Vagina (tissue), 2 donors: Measurements from ENCODE around the gene NXT1. TPM values are rescaled to one million over a fixed set of nuclear protein-coding genes. Genes with fewer than 3 reads are reported as not detected.

ENCODE experiments used
- DNase-seq, 2 donors: peaks; one replicate each; pipeline ENCODE4 v3.0.0-alpha.2; 2017; ENCODE audit errors: extremely low spot score in 2 of 2
- H3K27ac ChIP-seq: fragments of 200-600 bp; sonication (generic); one replicate; pipeline ENCODE4 v1.5.1; 2019
- H3K27me3 ChIP-seq: fragments of 200-600 bp; sonication (generic); one replicate; pipeline ENCODE4 v1.5.1; 2019
- H3K36me3 ChIP-seq, 2 donors: fragments of 200-600 bp; sonication (generic); one replicate each; pipeline ENCODE4 v1.5.1; 2017 to 2019
- H3K4me1 ChIP-seq: fragments of 200-600 bp; sonication (generic); one replicate; pipeline ENCODE4 v1.5.1; 2019
- H3K4me3 ChIP-seq, 2 donors: fragments of 200-600 bp; sonication (generic); 1 replicate in 1 of 2; 2 replicates in 1 of 2; pipeline ENCODE4 v1.5.1; 2016 to 2019
- H3K9me3 ChIP-seq: fragments of 200-600 bp; sonication (generic); one replicate; pipeline ENCODE4 v1.5.1; 2019
- CTCF ChIP-seq, 3 experiments: fragments of 450-650 bp in 2 of 3; fragments of 200-600 bp in 1 of 3; sonication (generic) in 1 of 3; IDR thresholded peaks; one replicate each; pipeline ENCODE4 v1.5.1; 2017 to 2019; ENCODE audit warnings: antibody characterized with exemption in 3 of 3, mild to moderate bottlenecking in 2 of 3, moderate library complexity in 2 of 3
- POLR2A ChIP-seq, 2 donors: fragments of 450-650 bp; IDR thresholded peaks; one replicate each; pipeline ENCODE4 v1.6.1; 2017; ENCODE audit warnings: antibody characterized with exemption in 2 of 2, mild to moderate bottlenecking in 2 of 2, moderate library complexity in 2 of 2
- POLR2AphosphoS5 ChIP-seq, 2 donors: sonication (generic); formaldehyde crosslinking; IDR thresholded peaks; one replicate each; pipeline ENCODE4 v1.9.0; 2017; ENCODE audit warnings: antibody characterized with exemption in 2 of 2, mild to moderate bottlenecking in 2 of 2, low read depth in 1 of 2; ENCODE audit not compliant: insufficient read depth in 1 of 2
- intact Hi-C: fragments of 100-400 bp; cut with DNase I; formaldehyde crosslinking; loops from one replicate; pipeline ENCODE4 v1.15.1; 2023
- total RNA-seq: library from RNA; depleted of rRNA; stranded (reverse); fragments of >200 nt; gene quantifications from one replicate; pipeline ENCODE4 v1.2.3, GENCODE V29; 2016

NXT1 gene
- total RNA-seq, 1 donor from 2014 or later, result 40.0 TPM

DNA sequence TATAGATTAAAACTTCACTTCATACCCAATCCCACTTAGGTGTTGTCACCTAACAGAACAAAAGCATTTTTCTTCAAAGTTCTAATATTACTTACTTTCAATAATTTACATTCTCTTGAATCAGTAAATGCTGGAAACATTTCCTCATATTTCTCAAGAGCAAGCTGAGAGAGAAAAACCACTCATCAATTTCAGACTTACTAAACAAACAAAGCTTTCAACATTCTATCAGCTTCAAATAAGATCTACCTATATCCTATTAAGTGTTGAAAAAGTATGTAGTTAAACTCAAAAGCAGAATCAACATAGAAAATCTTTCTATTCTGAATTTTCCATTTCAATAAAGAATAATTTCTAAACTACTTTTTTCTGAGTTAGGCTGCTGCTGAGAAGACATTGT lies 29.2 kb downstream of the NXT1 start:
- intact Hi-C loops, result no loop called here
- DNase-seq, result no peak
- H3K36me3 ChIP-seq, result peaks cover 0 to 36% of the 10 kb centered on the region in 2 donors

DNA sequence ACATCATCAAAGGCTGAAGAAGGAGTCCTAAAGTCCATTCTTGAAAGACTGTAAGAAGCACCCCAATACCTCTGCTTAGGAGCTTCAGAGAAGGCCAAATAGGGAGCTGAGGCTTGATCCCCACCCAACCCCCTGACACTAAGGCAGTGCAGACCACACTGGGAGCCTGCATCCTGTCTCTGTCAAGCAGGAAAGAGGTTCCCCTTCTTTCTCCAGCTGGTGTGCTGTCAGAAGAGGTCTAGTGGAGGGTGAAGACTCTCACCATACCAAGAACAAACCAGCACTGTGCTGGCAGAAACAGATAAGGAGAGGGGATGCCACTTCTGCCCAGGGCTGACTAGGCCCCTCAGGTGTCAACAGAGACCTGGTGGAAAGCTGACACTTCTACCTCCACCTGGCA lies 31.3 kb downstream of the NXT1 start:
- intact Hi-C loops, result no loop called here
- no peak for DNase-seq
- Histone ChIP-seq H3K27me3 (no peaks in the 10 kb centered on the region), H3K36me3 (peaks cover 0 to 30% of the 10 kb centered on the region in 2 donors), H3K4me3 (no peak overlapping the region), H3K9me3 (no peaks in the 10 kb centered on the region), H3K4me1 (no peaks in the 10 kb centered on the region), H3K27ac (no peak overlapping the region)
- TF ChIP-seq POLR2AphosphoS5 (IDR thresholded peaks at IDR 0.05; ENCODE audit: insufficient read depth in 1 of 2, low read depth in 1 of 2) (no peak), POLR2A (IDR thresholded peaks at IDR 0.05) (no peak), CTCF (IDR thresholded peaks at IDR 0.05) (no peak)

More for the DNA sequence above, 29.2 kb downstream of the NXT1 start:
- Histone ChIP-seq H3K9me3 (no peaks in the 10 kb centered on the region), H3K27me3 (no peaks in the 10 kb centered on the region), H3K27ac (no peak overlapping the region), H3K4me1 (no peaks in the 10 kb centered on the region), H3K4me3 (no peak overlapping the region)
- no peak for TF ChIP-seq POLR2AphosphoS5 (IDR thresholded peaks at IDR 0.05; ENCODE audit: insufficient read depth in 1 of 2, low read depth in 1 of 2)
- no peak for TF ChIP-seq POLR2A (IDR thresholded peaks at IDR 0.05)
- TF ChIP-seq CTCF (IDR thresholded peaks at IDR 0.05), result no peak

DNA sequence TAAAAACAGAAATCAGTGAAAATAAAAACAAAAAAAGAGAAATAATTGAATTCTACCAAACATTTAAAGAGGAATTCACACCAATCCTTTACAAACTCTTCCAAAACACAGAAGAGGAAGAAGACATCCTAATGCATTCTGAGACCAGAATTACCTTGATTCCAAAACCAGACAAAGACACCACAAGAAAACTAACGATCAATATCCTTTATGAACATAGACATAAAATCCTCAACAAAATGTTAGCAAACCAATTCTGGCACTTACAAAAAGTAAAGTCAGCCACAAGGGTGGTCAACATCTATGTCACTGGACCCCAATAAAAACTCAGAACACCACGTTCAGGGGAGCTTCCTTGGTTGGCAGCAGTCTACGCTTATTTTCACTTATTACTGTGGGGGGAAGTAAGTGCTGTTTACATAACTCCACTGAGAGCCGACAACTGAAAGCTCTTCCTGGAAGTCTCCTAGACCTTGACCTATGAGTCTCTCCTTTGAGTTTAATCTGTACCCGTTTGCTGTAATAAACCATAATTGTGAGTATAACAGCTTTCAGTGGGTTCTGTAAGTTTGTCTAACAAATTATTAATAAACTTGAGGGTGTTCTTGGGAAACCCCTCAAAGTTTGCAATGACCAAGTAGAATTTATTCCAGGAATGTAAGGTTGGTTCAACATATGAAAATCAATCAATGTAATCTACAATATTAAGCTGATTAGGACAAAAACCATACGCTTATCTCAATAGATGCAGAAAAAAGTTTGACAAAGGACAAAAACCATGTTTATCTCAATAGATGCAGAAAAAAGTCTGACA lies 35.9 kb downstream of the NXT1 start:
- Histone ChIP-seq H3K27ac (no peak overlapping the region), H3K9me3 (no peaks in the 10 kb centered on the region), H3K4me3 (no peak overlapping the region), H3K27me3 (no peaks in the 10 kb centered on the region), H3K36me3 (peaks cover 4 to 20% of the 10 kb centered on the region in 2 donors), H3K4me1 (no peaks in the 10 kb centered on the region)
- intact Hi-C loops, result no loop called here
- TF ChIP-seq POLR2AphosphoS5 (IDR thresholded peaks at IDR 0.05; ENCODE audit: insufficient read depth in 1 of 2, low read depth in 1 of 2) (no peak), CTCF (IDR thresholded peaks at IDR 0.05) (no peak), POLR2A (IDR thresholded peaks at IDR 0.05) (no peak)
- no peak for DNase-seq

DNA sequence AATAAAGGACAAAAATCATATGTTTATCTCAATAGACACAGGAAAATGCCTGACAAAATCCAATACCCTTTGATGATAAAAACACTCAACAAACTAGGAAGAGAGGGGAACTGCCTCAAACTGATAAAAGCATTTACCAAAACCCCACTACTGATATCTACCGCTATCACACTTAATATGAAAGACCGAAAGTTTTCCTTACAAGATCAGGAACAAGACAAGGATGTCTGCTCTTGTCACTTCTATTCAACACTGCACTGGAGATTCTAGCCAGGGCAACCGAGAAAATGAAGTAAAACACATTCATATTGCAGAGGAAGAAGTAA lies 36.5 kb downstream of the NXT1 start:
- intact Hi-C loops, result no loop called here
- Histone ChIP-seq H3K27ac (no peak overlapping the region), H3K9me3 (no peaks in the 10 kb centered on the region), H3K36me3 (peaks cover 4 to 20% of the 10 kb centered on the region in 2 donors), H3K4me1 (no peaks in the 10 kb centered on the region), H3K4me3 (no peak overlapping the region), H3K27me3 (no peaks in the 10 kb centered on the region)
- TF ChIP-seq POLR2A (IDR thresholded peaks at IDR 0.05) (no peak), POLR2AphosphoS5 (IDR thresholded peaks at IDR 0.05; ENCODE audit: insufficient read depth in 1 of 2, low read depth in 1 of 2) (no peak), CTCF (IDR thresholded peaks at IDR 0.05) (no peak)
- DNase-seq, result no peak

- H3K36me3 ChIP-seq, result peaks cover 4 to 42% of the 10 kb centered on the region in 2 donors
- intact Hi-C loops, result no loop called here
Measured at GRCh38 chr20:23390091-23390774, 39.6 kb downstream of the NXT1 start.

More at GRCh38 chr20:23390091-23390774, 39.6 kb downstream of the NXT1 start:
- no peaks in the 10 kb centered on the region for H3K27me3 ChIP-seq
- no peak overlapping the region for H3K4me3 ChIP-seq
- TF ChIP-seq POLR2A (IDR thresholded peaks at IDR 0.05) (no peak), POLR2AphosphoS5 (IDR thresholded peaks at IDR 0.05; ENCODE audit: insufficient read depth in 1 of 2, low read depth in 1 of 2) (no peak), CTCF (IDR thresholded peaks at IDR 0.05) (no peak)
- no peaks in the 10 kb centered on the region for H3K4me1 ChIP-seq
- H3K27ac ChIP-seq, result no peak overlapping the region
- no peak for DNase-seq
- no peaks in the 10 kb centered on the region for H3K9me3 ChIP-seq
